D721Med (cell line): ENCODE measurements around the gene TNNT3.

Source experiments
- DNase-seq: peaks from one replicate; pipeline ENCODE4 v3.0.0; 2011; ENCODE audit warnings: low spot score; ENCODE audit not compliant: insufficient read length
- FAIRE-seq: peaks from 2 replicates; lab custom pipeline; 2011; peaks lifted over from hg19 to GRCh38; lab: Jason Lieb, UNC
- CTCF ChIP-seq: IDR thresholded peaks from 2 replicates; pipeline ENCODE4 v1.5.1; 2012; ENCODE audit warnings: mild to moderate bottlenecking, control low read depth; ENCODE audit not compliant: insufficient read depth; ENCODE audit errors: missing control alignments

TNNT3 gene

GRCh38 chr11:1890856-1891830 lies 28.4 kb upstream of the TNNT3 start:
- TF ChIP-seq CTCF = no peak
- no peak for FAIRE-seq
- no peak for DNase-seq

GRCh38 chr11:1891831-1892115 lies 27.7 kb upstream of the TNNT3 start, which contains the start of gene PRR33:
Gene PRR33 (minus strand): TSS chr11:1891895. CDS start chr11:1890584, 1,311 bp downstream.
- TF ChIP-seq CTCF = no peak
- FAIRE-seq (no peak), DNase-seq (no peak)

- FAIRE-seq (no peak), DNase-seq (no peak)
- no peak for TF ChIP-seq CTCF
Observed at GRCh38 chr11:1892116-1892515, 27.4 kb upstream of the TNNT3 start.

GRCh38 chr11:1892558-1892957 lies 26.9 kb upstream of the TNNT3 start:
- DNase-seq = no peak
- TF ChIP-seq CTCF = no peak
- FAIRE-seq = no peak

GRCh38 chr11:1893581-1894359 lies 25.7 kb upstream of the TNNT3 start:
- DNase-seq (no peak), FAIRE-seq (no peak)
- TF ChIP-seq CTCF = no peak

GRCh38 chr11:1894759-1895158 lies 24.7 kb upstream of the TNNT3 start:
- DNase-seq (no peak), FAIRE-seq (no peak)
- TF ChIP-seq CTCF = no peak

GRCh38 chr11:1896468-1896867 lies 23.0 kb upstream of the TNNT3 start:
- no peak for TF ChIP-seq CTCF
- DNase-seq (no peak), FAIRE-seq (no peak)
